Stimulated activated CD4-positive, alpha-beta T cell treated with anti-CD3 and anti-CD28 coated beads, Interleukin-15, amount 100 ng/mL, for 48 hours (primary cell): ENCODE results near the gene MAP7D1.
"Not testable (repeated sequence)": the region's sequence is repeated elsewhere in the genome, so short reads cannot be mapped to it uniquely, and the experiment has no call there.

Source experiments
- DNase-seq, 2 donors: peaks; one replicate each; pipeline ENCODE4 v3.0.0-alpha.2; 2020; ENCODE audit warnings: low read depth in 2 of 2

MAP7D1 gene

GRCh38 chr1:36151134-36151844, 4.7 kb upstream of the MAP7D1 start:
- DNase-seq, result no peak

- DNase-seq, result no peak
Observed at GRCh38 chr1:36151845-36152203, 4.1 kb upstream of the MAP7D1 start.

GRCh38 chr1:36153476-36153875, 2.5 kb upstream of the MAP7D1 start:
- DNase-seq, result no peak

- DNase-seq, result no peak
Observed at GRCh38 chr1:36154335-36154734, 1.6 kb upstream of the MAP7D1 start.

DNA sequence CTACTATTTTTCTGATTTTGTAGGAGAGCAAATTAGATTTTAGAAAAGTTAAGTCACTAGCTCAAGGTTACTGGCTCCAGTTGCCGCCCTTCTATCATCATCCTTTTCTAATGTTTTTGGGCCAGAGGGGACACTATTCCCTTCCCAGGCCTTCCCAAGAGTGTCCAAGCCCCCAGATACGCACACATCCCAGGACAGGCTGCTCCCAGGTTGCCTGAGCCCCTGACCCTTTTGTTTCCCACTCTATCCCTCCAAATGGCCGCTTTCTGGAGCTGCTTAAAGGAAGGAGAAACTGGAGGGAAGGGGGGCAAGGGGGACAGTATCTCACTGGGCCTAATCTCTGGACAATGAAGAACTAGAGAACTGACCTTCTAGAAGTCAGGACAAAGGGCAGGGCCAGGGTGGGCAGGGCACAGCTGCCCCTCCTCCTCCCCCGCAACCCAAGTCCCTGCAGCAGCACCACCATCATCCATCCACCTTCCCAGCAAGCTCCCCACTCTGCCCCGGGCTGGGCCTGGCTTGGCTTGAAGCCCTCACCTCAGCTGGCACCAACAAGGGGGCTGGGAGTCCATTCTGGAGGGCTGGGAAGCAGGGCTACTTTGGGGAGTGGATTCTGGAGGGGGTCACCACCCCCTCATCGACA, 1.1 kb upstream of the MAP7D1 start:
- no peak for DNase-seq

GRCh38 chr1:36156329-36157114, 562 bp downstream of the MAP7D1 start:
- DNase-seq, result peak in 1 of 2 donors; percentile 52

DNA sequence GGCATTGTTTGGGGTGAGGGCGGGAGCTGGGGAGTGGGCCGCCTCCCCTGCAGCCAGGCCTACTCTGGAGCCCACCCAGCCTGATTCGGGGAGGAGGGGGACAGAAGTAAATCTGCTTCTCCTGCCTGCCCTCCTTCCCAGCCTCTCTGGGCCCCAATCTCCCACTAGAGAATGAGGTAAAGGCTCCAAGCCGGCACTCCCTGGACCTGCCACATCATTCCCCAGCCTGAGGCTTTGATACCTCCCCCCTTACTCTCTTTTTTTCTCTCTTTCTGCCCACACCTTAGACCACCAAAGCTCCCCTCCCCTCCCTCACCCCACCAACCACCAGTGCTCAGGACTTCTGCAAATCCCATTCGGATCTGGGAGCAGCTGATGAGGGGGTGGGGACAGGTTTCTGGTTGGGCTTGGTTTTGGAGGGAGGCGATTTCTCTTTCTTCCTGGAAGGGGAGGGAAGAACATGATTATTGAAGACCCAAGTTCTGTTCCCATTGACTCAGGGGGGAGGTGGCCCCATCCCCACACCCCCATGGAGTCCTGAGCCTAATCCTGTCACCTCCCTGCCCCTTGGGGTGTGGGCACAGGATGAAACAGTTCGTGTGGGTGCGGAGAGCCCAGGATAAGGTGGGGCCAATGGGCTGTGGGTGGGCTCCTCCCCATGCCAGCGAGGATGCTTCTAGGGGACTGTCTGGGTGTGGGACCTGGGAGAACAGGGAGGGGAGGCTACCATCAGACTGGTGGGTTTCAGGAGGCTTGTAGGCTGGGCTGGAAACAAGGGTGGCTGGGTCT, 1.3 kb downstream of the MAP7D1 start:
- no peak for DNase-seq

DNA sequence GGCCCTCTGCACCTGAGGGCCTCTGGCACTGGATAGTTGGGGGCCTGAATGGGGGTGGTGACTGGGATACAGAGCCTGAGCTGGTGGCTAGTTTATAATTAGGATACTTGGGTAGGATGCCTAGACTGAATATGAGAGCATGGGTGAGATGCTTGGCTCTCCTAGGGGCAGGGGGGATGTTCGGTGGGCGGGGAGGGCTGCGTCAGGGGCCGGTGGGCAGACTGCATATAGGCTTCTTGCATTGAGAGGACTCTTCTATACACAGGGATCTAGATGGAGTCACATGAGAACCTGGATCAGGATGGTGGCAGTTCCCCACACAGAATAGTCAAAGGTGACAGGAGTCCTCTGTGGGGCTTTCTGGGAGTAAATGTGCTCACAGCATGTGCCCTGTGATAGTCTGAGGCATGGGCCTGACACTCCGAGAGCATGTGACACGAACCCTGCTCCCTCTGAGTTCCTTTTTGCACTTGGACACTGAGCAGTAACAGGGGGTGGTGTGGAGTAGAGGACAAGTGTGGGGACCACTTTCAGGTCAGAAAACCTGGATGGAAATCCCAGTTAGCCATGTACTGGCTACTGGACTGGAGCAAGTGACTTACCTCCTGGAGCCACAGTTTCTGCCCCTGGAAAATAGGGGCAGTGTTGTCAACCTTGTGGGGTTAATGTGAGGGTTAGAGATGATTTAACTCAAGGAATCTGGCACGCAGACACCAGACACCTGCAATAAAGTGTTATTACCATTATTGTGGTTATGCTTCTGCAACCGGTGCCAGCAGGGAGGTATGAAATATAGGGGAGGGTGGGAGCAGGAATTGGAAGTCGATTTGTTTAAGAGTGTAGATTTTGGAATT, 2.2 kb downstream of the MAP7D1 start:
- no peak for DNase-seq

DNA sequence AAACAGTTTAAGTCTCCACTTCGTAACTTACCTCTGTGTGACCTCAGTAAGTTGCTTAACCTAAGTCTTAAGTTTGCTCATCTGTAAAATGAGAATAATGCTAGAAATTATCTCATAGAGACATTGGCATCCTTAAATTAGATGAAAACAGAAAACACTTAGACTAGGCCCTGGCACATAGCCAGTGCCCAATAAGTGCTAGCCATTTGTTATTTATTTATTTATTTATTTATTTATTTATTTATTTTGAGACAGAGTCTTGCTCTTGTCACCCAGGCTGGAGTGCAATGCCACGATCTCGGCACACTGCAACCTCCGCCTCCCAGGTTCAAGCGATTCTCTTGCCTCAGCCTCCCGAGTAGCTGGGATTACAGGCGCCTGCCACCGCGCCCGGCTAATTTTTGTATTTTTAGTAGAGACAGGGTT, 2.9 kb downstream of the MAP7D1 start:
- not testable (repeated sequence) for DNase-seq

GRCh38 chr1:36159614-36160387, 3.8 kb downstream of the MAP7D1 start:
- DNase-seq, result no peak

- DNase-seq, result no peak
Observed at GRCh38 chr1:36160388-36160948, 4.5 kb downstream of the MAP7D1 start.

DNA sequence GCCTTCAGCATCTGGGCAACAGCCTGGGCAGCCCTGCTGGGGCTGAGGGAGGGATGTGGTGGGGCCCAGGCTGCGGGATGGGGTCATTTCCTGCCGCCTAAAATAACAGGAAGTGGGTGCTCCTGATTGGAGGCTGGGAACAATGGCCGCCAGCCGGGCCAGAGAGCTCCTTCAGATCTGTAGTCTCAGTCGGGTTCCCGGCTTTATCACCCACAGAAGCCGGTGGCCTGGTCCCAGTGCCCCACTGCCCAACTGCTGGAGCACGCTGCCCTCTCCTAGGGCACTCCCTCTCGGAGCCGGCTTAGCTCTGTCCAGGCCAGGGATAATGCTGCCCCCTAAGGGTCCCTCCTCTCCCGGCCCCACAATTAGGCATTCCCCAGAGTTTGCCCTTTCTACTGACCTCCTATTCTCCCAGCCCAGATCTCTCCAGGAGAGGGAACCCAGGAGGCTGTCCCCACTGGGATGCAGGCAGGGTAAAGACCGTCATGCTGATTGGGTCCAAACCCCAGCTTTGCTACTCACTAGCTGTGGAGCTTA, 5.1 kb downstream of the MAP7D1 start:
- peak; percentile 57 to 71 for DNase-seq

- DNase-seq, result no peak
Observed at GRCh38 chr1:36161641-36162531, 5.9 kb downstream of the MAP7D1 start.

GRCh38 chr1:36162680-36163239, 6.8 kb downstream of the MAP7D1 start:
- no peak for DNase-seq

GRCh38 chr1:36163426-36163825, 7.5 kb downstream of the MAP7D1 start:
- DNase-seq, result no peak

DNA sequence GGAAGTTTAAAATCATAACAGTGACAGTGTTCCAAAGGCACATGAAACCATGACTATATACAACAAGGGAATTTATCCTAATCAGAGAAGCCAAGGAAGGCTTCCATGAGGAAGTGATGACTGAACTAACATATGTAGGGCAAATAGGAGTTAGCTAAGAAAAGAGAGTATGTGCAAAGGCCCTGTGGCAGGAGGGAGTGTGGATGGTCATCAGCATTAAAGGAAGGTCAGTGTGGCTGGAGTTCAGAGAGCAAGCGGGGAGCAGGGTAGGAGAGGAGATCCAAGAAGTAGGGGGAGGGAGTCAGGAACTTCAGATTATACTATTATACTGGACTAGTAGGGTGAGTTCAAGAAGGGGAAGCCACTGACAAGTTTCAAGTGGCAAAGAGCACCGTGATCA, 8.4 kb downstream of the MAP7D1 start:
- no peak for DNase-seq

GRCh38 chr1:36165145-36165544, 9.2 kb downstream of the MAP7D1 start:
- DNase-seq, result no peak

- no peak for DNase-seq
Observed at GRCh38 chr1:36166136-36166535, 10.2 kb downstream of the MAP7D1 start.
